Tibial artery (tissue), 4 donors: ENCODE measurements around the gene FOXN1.

Experiments used
- DNase-seq, 2 donors: peaks; one replicate each; pipeline ENCODE4 v3.0.0-alpha.2; 2019
- H3K27ac ChIP-seq, 2 donors: fragments of 200-600 bp; sonication (generic) in 1 of 2; 1 replicate in 1 of 2; 2 replicates in 1 of 2; pipeline ENCODE4 v1.5.1; 2018 to 2019; ENCODE audit warnings: mild to moderate bottlenecking in 1 of 2
- H3K27me3 ChIP-seq, 2 donors: fragments of 200-600 bp; sonication (generic) in 1 of 2; one replicate each; pipeline versions ENCODE4 v1.5.1 to v1.6.0; 2016 to 2019
- H3K36me3 ChIP-seq, 3 donors: fragments of 200-600 bp; sonication (generic) in 2 of 3; one replicate each; pipeline ENCODE4 v1.5.1; 2016 to 2019; ENCODE audit warnings: mild to moderate bottlenecking in 2 of 3
- H3K4me1 ChIP-seq, 4 donors: fragments of 200-600 bp; sonication (generic) in 2 of 4; 1 replicate in 3 of 4; 2 replicates in 1 of 4; pipeline ENCODE4 v1.5.1; 2016 to 2019
- H3K4me3 ChIP-seq, 2 donors: fragments of 200-600 bp; sonication (generic) in 1 of 2; 1 replicate in 1 of 2; 2 replicates in 1 of 2; pipeline ENCODE4 v1.5.1; 2018 to 2019; ENCODE audit warnings: mild to moderate bottlenecking in 2 of 2
- H3K9me3 ChIP-seq, 3 donors: fragments of 200-600 bp; sonication (generic) in 1 of 3; one replicate each; pipeline ENCODE4 v1.5.1; 2016 to 2019
- CTCF ChIP-seq, 2 experiments: fragments of 200-600 bp in 1 of 2; fragments of 450-650 bp in 1 of 2; IDR thresholded peaks; one replicate each; pipeline ENCODE4 v1.5.1; 2017 to 2019; ENCODE audit warnings: antibody characterized with exemption in 2 of 2, mild to moderate bottlenecking in 1 of 2, moderate library complexity in 1 of 2
- intact Hi-C: fragments of 100-400 bp; cut with DNase I; formaldehyde crosslinking; loops from one replicate; pipeline ENCODE4 v1.15.0; 2023; ENCODE audit warnings: low total_unique reads

FOXN1 gene

DNA sequence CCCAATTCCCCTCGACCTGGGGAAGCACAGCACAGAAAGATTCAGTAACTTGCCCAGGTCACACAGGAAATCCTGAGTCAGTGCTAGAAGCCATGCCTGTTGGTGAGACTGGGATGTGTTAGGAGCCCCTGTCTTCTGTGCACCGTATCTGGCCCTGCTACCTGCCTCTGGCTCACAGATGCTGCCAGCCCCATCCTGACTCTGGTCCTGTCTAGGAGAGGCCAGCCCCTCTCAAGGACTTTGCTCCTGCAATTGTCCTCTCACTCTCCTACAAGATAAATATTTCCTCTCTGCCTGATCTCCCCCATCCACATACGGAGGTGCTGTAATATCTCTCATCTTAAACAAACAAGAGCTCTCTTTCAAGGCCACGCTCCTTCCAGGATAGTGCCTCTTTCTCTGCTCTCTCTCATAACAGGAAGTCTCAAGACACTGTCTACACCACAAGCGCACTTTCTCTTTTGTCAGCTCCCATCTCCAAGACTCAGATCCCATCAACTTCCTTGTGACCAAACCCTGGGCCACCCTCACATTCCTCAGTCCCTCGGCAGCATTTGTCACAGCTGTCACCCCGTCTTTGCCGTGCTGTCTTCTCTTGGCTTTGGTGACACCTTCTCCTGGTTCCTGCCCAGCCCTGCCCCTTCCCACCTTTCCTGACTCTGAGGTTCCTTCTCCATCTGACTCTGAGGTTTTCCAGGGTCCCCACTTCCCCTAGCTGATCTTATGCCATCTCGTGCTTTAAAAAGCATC is 30.8 kb upstream of the FOXN1 start:
- peak in 1 of 2 donors; percentile 17 for DNase-seq
- no peak for TF ChIP-seq CTCF (IDR thresholded peaks at IDR 0.05)
- Histone ChIP-seq H3K36me3 (no peaks in the 10 kb centered on the region), H3K27ac (no peak overlapping the region), H3K27me3 (peaks cover 0 to 9% of the 10 kb centered on the region in 2 donors), H3K4me3 (no peak overlapping the region), H3K9me3 (no peaks in the 10 kb centered on the region), H3K4me1 (no peaks in the 10 kb centered on the region)
- intact Hi-C loops = no loop called here

DNA sequence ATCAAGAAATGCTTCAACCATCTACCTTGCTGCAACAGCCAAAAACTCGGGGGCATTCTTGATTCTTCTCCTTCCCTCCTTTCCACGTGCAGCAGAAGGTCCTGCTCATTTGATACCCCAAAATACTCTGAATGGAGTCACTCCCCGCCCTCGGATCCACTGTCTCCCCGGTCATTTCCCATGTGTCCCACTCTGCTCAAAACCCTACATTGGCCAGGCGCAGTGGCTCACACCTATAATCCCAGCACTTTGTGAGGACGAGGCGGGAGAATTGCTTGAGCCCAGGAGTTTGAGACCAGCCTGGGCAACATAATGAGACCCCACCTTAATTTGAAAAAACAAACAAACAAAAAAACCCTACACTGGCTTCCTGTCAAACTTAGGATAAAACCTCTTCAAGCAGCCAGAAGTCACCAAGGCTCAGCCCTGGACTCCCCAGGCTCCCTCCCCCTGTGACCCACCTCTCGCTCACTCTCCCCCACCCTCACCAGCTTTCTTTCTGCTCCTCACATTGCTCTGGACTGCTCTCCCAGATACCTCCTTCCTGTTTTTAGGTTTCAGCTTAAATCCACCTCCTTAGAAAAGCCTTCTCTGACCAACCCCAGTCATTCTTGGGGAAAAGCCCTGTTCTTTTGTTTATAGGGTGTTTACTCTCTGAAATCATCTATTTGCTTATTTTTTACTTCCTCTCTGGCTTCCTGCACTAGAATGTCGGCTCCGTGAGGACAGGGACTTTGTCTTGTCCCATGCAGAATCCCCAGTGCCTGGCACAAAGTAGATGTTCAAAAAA is 29.9 kb upstream of the FOXN1 start:
- peak in 1 of 2 donors; percentile 42 for DNase-seq
- no peaks in the 10 kb centered on the region for H3K9me3 ChIP-seq
- H3K36me3 ChIP-seq = no peaks in the 10 kb centered on the region
- no peaks in the 10 kb centered on the region for H3K4me1 ChIP-seq
- no peak overlapping the region for H3K4me3 ChIP-seq
- no peak for TF ChIP-seq CTCF (IDR thresholded peaks at IDR 0.05)
- intact Hi-C loops = no loop called here
- H3K27ac ChIP-seq = no peak overlapping the region
- peaks cover 0 to 9% of the 10 kb centered on the region in 2 donors for H3K27me3 ChIP-seq

DNA sequence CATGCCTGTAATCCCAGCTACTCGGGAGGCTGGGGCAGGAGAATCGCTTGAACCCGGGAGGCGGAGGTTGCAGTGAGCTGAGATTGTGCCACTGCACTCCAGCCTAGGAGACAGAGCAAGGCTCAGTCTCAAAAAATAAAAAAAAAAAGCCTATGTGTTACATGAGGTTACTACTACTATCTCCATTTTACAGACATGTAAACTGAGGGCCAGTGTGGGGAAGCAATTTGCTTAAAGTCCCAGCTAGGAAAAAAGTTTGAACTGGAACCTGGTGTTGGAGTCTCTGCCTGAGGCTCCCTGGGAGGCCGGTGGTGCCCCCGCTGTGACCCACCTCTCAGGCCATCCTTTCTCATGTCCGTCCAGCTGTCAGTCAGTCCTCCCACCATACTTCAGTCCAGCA is 28.2 kb upstream of the FOXN1 start:
- Histone ChIP-seq H3K9me3 (no peaks in the 10 kb centered on the region), H3K36me3 (no peaks in the 10 kb centered on the region), H3K4me1 (no peaks in the 10 kb centered on the region), H3K27ac (no peak overlapping the region), H3K27me3 (peaks cover 0 to 12% of the 10 kb centered on the region in 2 donors), H3K4me3 (no peak overlapping the region)
- no peak for TF ChIP-seq CTCF (IDR thresholded peaks at IDR 0.05)
- DNase-seq = no peak
- intact Hi-C loops = no loop called here

DNA sequence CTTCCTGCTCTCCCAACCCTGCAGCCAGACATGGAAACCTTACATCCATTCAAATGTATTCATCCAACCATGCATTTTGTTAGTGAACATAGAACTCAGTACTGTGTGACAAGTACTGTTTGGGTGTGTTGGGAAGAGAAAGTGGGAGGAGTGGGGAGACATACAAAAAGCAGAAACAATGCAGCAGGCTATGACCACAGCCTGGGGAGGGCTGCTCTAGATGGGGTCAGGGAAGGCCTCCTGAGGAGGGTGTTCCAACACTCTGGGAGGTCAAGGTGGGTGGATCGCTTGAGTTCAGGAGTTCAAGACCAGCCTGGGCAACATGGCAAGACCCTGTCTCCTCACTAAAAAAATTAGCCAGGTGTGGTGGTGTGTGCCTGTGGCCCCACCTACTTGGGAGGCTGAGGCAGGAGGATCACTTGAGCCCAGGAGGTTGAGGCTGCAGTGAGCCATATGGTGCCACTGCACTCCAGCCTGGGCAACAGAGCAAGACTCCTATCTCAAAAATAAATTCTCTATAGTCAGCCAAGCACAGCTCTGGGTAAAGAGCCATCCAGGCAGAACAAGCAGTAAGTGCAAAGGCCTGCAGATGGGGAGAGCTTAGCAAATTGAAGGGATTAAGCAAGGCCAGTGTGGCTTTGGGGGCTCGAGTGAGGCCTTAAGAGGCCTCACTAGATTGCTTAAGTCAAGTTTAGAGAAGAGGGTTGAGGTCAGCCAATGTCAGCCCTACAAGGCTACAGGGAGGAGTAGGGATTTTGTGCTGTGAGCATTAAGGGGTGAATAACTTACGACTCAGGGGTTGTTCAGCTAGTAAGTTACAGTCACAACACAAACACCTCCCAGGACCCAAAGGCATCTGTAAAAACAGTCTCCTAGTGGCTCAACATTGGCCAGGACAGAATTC is 27.2 kb upstream of the FOXN1 start:
- H3K9me3 ChIP-seq = no peaks in the 10 kb centered on the region
- DNase-seq = no peak
- H3K27ac ChIP-seq = no peak overlapping the region
- H3K27me3 ChIP-seq = peaks cover 0 to 15% of the 10 kb centered on the region in 2 donors
- no peaks in the 10 kb centered on the region for H3K36me3 ChIP-seq
- no peak for TF ChIP-seq CTCF (IDR thresholded peaks at IDR 0.05)
- no peaks in the 10 kb centered on the region for H3K4me1 ChIP-seq
- H3K4me3 ChIP-seq = no peak overlapping the region
- intact Hi-C loops = no loop called here

DNA sequence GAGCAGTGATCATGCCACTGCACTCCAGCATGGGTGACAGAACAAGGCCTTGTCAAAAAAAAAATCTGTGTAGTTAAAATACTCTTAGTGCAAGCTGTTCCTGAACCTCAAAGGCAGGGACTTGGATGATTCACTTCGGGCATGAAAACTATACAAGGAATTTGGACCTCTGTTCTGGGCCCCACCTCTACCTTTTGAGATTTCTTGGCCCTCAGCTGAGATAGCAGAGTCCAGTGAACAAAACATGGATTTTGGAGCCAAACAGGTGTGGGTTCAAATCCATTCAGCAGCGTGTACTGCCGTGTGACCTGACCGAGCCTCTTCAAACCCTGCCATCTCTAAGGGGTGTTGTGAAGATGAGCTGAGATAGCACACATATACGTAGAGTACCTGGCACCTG is 25.9 kb upstream of the FOXN1 start:
- Histone ChIP-seq H3K4me1 (no peaks in the 10 kb centered on the region), H3K27ac (no peak overlapping the region)
- no peak for DNase-seq

More for the DNA sequence above, 25.9 kb upstream of the FOXN1 start:
- TF ChIP-seq CTCF (IDR thresholded peaks at IDR 0.05) = no peak
- intact Hi-C loops = no loop called here
- peaks cover 0 to 18% of the 10 kb centered on the region in 2 donors for H3K27me3 ChIP-seq
- H3K4me3 ChIP-seq = no peak overlapping the region
- no peaks in the 10 kb centered on the region for H3K9me3 ChIP-seq
- H3K36me3 ChIP-seq = no peaks in the 10 kb centered on the region
